Left forelimb (tissue), 1 donor: ENCODE measurements around the gene TBL3.
"Not testable (repeated sequence)": the region's sequence is repeated elsewhere in the genome, so short reads cannot be mapped to it uniquely, and the experiment has no call there.

ENCODE experiments used
- DNase-seq: peaks from one replicate; pipeline ENCODE4 v3.0.0-alpha.2; 2018; ENCODE audit warnings: low spot score

TBL3 gene

DNA sequence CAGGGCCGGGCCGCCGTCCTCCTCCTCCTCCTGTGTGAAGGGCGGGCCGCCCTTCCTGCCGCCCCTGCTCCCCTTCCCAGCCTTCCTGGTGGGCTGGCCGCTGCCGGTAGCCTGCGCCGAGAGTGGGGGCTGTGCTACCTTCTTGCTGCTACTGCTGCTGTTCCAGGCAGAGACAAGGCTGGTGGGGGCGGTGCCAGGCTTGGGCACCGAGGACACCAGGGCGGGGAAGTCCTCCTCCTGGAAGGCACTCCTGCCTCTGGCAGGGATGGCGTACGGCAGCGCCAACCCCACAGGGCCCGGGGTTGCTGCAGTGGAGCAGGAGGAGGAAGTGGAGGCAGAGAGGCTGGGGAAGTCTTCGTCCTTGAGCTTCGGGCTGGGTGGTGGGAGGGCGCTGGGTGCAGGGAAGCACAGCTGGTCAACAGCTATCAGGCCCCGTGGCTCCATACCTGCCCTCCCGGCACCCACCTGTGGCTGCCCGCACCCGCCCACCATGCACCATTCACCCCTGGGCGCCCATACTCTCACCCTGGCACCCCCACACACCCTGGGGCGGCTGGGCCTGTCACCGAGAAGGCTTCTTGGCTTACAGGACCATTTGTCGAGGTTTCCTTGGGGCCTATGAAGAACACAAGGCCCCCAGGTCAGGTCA is 28.1 kb downstream of the TBL3 start:
- DNase-seq, result no peak

DNA sequence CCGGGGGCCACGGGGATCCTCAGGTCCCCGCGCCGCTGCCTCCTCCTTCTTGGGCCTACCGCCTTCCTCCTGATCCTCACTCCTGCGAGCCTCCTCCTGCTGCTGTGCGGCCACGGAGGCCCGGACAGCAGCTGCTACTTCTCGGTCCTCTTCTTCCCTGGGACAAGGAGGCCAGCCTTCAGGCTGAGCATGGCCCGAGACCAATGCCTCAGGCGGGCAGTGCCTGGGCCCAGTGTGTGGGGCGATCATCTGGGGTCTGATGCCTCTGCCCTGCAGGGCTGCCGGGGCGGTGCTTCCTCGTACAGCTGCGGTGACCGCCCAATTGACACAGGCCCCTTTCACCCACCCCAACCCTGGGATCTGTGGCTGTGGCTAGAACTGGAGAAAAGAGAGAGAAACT is 29.2 kb downstream of the TBL3 start:
- no peak for DNase-seq

DNA sequence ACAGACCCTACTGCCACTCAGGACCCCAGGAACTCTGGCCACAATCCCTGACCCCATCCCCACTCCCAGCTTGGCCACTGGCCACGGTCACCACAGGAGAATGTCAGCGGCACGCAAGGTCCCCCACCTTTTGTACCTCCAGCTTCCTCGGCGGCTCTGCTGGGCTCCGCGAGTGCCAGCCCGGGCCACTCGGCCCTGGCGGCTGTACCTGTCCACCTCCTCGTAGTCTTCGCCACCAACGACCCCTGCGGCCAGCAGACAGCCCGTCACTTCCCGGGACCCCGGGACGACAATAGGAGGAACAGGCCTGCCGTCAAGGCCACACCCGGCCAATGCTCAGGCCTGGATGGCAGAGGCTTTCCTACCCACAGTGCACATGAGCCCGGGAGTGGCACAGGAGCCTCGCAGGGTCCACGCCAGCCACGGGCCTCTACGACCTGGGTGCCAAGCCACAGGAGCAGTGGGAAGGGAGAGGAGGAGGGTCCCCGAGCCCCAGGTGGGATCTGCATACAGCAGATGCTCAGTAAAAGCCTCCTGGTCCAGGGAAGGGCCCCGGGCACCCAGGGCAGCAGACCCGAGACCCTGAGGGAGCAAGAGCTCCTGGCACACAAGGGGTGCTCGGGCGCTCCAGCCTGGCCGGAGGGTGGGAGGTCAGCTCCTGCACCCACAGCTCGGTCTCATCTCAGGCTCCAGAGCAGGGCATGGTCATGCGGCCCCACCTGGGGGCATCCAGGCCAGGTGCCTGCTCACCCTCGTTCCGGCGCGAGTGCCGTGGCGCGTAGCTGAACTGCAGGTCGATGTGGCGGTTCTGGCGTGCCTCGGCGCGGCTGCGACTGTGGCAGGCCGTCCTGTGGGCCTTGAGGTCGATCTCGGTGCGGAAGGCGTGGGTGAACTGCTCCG is 29.9 kb downstream of the TBL3 start:
- no peak for DNase-seq

GRCh38 chr16:2002406-2003230 is 30.8 kb downstream of the TBL3 start:
- no peak for DNase-seq

DNA sequence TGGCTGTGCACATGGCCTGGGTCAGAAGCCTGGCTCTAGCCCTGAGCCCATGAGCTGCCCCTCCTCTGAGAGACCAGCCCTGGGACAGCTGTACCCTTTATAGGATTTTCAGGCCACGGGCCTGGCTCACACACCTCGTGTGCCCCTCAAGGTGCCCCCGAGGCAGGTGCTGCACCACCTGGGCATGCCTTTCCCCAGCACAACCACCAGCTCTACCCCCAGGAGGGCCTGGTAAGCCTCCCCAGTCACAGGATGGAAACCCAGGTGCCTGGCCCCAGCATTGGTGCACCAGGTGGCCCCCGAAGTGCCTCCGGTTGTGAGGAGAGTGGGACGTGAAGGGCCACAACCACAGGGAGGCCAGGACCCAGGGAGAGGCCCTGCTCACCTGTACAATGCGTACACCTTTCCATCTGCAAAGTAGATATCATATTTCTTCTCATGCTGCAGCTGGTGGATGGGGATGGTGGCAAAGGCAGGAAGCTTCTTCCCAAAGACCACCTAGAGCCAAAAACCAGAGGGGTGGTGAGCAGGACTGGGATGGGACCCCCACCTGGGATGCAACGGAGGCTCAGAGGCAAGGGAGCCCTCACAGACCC is 31.5 kb downstream of the TBL3 start:
- DNase-seq, result no peak

GRCh38 chr16:2003827-2004641 is 32.2 kb downstream of the TBL3 start:
- peak; percentile 91 for DNase-seq

DNA sequence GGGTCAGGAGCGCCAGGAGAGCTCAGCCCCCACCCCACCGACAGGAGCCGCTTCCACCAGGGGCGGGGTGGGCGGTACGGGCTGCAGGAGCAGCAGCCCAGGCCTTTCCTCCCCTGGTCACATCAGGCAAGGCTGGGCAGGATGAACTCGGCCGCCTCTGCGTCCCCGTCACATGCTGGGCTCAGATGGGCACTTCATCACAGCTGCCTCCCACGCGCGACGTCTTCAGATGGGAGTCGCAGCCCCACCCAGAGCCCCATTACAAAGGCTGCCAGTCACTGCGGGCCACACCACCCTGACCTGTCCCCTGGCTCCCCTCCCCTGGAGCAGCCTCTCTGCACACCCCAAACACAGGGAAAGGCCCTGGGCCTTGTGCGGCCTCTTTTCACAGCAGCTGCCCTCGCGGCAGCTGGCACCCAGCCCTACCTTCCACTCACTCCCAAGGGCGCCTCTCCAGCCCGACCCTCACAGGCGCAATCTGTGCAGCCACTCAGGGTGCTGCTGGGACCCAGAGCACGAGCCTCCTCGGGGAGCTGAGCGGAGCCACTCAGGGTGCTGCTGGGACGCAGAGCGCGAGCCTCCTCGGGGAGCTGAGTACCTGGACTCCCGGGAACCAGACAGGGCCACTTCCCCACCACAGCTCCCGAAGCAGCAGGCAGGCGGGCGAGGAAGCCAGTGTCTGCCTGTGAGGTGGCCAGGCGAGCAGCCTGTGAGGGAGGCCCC is 33.1 kb downstream of the TBL3 start:
- DNase-seq, result no peak

GRCh38 chr16:2005646-2006045 is 33.8 kb downstream of the TBL3 start:
- no peak for DNase-seq

GRCh38 chr16:2006317-2006716 is 34.5 kb downstream of the TBL3 start:
- DNase-seq, result no peak

DNA sequence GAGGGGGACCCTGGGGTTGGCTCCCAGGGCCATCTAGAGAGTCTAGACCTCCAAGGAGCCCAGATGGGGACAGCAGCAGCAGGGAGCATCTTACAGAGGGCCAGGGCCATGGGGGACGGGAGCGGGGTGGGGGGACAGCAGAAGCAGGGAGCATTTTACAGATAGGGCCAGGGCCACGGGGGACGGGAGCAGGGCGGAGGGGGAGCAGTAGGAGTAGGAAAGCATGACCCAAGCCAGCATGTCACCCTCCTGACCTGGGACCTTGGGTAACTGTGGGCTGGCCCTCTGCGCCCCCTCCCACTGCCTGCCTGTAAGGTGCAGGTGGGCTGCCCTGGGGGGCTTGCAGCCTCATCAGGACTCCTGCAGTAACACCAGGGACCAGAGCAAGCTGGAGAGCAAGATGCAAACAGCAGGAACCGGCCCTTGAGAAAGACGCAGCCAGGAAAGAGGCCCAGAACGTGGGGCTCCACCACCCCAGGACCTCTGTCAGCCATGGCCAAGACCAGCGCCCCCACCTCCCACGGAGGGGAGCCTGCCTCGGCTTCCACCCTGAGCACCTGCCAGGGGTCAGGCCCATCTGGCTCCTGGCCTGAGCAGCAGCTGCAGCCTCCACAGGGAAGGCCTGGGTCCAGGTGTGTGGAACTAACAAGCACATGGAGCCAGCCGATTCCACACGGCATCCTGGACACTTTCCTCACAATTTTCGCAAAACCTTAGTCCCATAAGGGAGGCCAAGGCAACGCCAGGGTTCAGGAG is 35.4 kb downstream of the TBL3 start:
- no peak for DNase-seq

DNA sequence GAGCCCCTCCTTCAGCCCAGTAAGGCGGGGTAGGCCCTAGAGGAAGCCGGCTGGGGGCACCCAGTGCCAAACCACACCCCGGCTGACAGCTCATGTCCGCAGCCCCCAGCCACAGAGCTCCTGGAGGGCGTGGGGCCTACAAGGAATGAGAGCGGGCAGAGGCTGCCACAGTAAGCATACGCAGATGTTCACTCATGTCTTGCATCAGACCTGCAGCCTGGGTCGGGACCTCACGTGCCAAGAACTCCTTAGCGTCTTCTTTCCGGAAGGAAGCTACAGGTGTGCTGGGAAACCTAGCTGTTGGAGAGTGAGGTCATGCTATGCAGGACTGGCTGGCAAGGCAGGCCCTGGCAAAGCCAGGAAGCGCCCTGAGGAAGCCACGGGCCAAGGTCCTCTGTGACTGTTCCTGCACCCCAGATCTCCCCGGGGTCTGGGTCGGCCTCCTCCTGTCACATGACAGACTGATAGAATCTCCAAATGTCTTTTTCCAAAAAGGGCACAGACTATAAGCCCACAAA is 36.2 kb downstream of the TBL3 start:
- DNase-seq, result no peak

DNA sequence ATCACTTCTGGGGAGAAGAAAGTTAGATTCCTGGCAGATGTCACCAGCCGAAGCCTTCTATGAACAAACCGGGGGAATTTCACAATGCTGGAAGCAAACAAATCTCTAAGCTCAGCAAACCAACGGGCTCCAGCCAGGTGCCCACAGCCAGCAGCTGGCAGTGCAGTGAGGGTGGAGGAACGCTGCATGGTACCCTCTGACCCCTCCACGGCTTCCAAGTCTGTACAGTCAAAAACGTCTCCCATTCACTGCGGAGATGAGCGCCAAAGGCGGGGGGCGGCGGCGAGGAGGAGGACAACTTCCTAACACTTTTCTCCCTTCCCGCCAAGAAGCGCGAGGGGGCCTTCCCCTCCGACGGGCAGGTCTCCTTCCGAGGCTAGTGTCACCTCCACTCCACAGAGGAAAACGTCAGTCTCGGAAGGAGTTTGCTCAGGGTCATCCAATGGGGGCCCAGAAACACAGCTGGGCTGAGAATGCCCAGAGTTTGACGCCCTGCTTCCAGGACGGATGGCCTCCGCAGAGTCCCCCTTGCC is 36.8 kb downstream of the TBL3 start:
- DNase-seq, result no peak

DNA sequence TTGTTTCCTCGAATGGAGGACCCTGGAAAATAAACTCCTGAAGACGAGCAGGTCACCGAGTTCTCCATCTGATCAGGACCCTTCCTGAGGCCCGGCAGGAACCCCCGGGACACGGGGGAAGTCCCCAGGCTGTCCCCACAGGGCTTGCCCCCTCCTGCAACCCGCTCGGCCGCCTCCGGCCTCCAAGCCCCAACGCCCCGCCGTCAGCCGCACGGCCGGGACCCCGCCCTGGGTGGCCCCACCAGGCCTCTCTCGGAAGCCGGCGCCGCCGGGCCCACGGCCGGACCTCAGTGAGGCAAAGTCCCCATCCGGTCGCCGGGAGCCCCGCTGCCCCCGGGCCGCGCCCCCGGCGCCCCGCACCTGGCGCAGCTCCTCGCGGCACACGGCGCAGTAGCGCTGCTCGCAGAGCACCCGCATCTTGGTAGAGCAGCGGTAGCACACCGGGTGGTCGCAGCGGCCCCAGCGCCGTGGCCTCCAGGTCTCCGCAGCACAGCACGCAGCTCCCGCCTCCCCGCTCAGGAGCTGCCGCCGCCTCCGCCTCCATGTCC is 37.4 kb downstream of the TBL3 start:
- DNase-seq, result no peak

- DNase-seq, result peak; percentile 89
Observed at GRCh38 chr16:2009791-2010510, 38.1 kb downstream of the TBL3 start, which contains the start of gene ZNF598. Gene ZNF598, minus strand, starts transcription at chr16:2009821.

DNA sequence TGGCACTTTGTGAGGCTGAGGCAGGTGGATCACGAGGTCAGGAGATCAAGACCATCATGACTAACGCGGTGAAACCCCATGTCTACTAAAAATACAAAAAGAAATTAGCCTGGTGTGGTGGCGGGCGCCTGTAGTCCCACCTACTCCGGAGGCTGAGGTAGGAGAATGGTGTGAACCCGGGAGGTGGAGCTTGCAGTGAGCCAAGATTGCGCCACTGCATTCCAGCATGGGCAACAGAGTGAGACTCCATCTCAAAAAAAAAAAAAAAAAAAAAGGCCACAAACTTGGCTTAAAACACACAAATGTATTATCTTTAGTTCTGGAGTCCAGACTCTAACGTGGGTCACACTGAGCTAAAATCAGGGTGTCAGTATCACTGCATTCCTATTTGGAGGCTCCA is 39.9 kb downstream of the TBL3 start:
- not testable (repeated sequence) for DNase-seq

- no peak for DNase-seq
Observed at GRCh38 chr16:2013527-2013926, 41.7 kb downstream of the TBL3 start.

- no peak for DNase-seq
Observed at GRCh38 chr16:2015117-2015946, 43.5 kb downstream of the TBL3 start.

DNA sequence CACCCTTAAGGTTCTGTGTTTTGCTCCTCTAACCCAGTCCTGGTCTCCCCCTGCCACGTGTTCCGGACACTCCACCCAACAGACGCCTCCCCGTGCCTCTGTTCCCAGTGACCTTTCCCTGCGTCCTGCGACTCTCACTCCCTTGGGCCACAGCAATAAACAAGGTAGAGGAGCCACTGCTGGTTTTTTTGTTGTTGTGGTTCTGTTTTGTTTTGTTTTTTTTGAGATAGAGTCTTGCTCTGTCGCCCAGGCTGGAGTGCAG is 44.0 kb downstream of the TBL3 start:
- no peak for DNase-seq
